Measurements from ENCODE around the gene TGM5.

Gene TGM5

GRCh38 chr15:43184407-43185124 is 82.2 kb downstream of the TGM5 start:
- no peak for TF ChIP-seq CTCF (IDR thresholded peaks at IDR 0.05; ENCODE audit: borderline replicate concordance, control extremely low read depth, extremely low read depth, insufficient read depth, missing control alignments)
- in situ Hi-C loops (cut with MboI; ENCODE audit: low sequenced_read_pairs, unreplicated experiment) = no loop called here
- no peak for DNase-seq (ENCODE audit: low spot score)

- no peak for DNase-seq (ENCODE audit: low spot score)
- in situ Hi-C loops (cut with MboI; ENCODE audit: low sequenced_read_pairs, unreplicated experiment) = no loop called here
- no peak for TF ChIP-seq CTCF (IDR thresholded peaks at IDR 0.05; ENCODE audit: borderline replicate concordance, control extremely low read depth, extremely low read depth, insufficient read depth, missing control alignments)
These were observed 83.5 kb downstream of the TGM5 start for GRCh38 chr15:43183270-43183669.
